Activated CD4-positive, alpha-beta T cell treated with anti-CD3 and anti-CD28 coated beads, Interleukin-2, Interleukin-6, amounts not matched to agents 100 ng/mL and 50 ng/mL, durations not matched to agents 16 hours and 8 hours (primary cell): Measurements from ENCODE around the gene IRF7.

Experiments
- DNase-seq: peaks from one replicate; pipeline ENCODE4 v3.0.0-alpha.2; 2020

The IRF7 gene

DNA sequence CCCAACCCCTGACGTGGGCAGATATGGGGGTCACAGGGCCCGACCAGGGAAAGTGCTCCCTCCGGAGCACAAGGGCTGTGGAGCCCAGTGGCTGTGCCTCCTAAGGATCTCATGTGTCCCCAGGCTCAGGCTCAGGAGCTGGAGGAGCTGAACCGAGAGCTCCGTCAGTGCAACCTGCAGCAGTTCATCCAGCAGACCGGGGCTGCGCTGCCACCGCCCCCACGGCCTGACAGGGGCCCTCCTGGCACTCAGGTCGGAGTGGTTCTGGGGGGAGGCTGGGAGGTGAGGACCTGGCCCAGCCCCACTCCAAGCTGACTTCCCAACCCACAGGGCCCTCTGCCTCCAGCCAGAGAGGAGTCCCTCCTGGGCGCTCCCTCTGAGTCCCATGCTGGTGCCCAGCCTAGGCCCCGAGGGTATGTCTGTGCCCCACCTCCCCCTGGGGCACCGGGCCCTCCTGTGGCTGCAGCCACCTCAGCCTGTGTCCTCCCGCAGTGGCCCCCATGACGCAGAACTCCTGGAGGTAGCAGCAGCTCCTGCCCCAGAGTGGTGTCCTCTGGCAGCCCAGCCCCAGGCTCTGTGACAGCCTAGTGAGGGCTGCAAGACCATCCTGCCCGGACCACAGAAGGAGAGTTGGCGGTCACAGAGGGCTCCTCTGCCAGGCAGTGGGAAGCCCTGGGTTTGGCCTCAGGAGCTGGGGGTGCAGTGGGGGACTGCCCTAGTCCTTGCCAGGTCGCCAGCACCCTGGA, 52.5 kb downstream of the IRF7 start:
- no peak for DNase-seq
